SK-N-SH treated with all-trans-retinoic acid at 6 μM for 48 hours (cell line): Measurements from ENCODE around the gene CSNK1D.

Experiments used
- ATAC-seq: fragments of 200-7000 bp; cut with Tn5 transposase; 3 replicates; pipeline ENCODE4 v1.9.1; 2020; ENCODE audit warnings: mild to moderate bottlenecking, moderate library complexity
- ARNTL ChIP-seq: fragments of 450-650 bp; formaldehyde crosslinking; IDR thresholded peaks from 2 replicates; pipeline ENCODE4 v1.5.0; 2020; ENCODE audit warnings: low read depth, mild to moderate bottlenecking, moderate library complexity, borderline replicate concordance
- BACH2 ChIP-seq: fragments of 250-450 bp; sonication (Bioruptor Pico); IDR thresholded peaks from 2 replicates; pipeline ENCODE4 v1.9.0; 2021; ENCODE audit warnings: mild to moderate bottlenecking, borderline replicate concordance
- CSDC2 ChIP-seq: fragments of 250-450 bp; sonication (Bioruptor Pico); IDR thresholded peaks from 2 replicates; pipeline ENCODE4 v1.5.0; 2020; ENCODE audit warnings: mild to moderate bottlenecking, moderate library complexity
- ESRRG ChIP-seq: fragments of 250-450 bp; sonication (Bioruptor Pico); IDR thresholded peaks from 2 replicates; pipeline ENCODE4 v1.6.1; 2021; ENCODE audit warnings: mild to moderate bottlenecking
- GLIS3 ChIP-seq: fragments of 250-450 bp; sonication (Bioruptor Pico); IDR thresholded peaks from 2 replicates; pipeline ENCODE4 v1.5.0; 2020; ENCODE audit warnings: mild to moderate bottlenecking, moderate library complexity
- ISL1 ChIP-seq: fragments of 250-450 bp; sonication (Bioruptor Pico); IDR thresholded peaks from 2 replicates; pipeline ENCODE4 v2.1.2; 2022; ENCODE audit warnings: mild to moderate bottlenecking, moderate library complexity
- OSR1 ChIP-seq: fragments of 250-450 bp; sonication (Bioruptor Pico); IDR thresholded peaks from 2 replicates; pipeline ENCODE4 v1.8.0; 2022; ENCODE audit warnings: moderate library complexity, mild to moderate bottlenecking, inconsistent platforms
- PATZ1 ChIP-seq: fragments of 250-450 bp; sonication (Bioruptor Pico); IDR thresholded peaks from 2 replicates; pipeline ENCODE4 v1.8.0; 2020; ENCODE audit warnings: mild to moderate bottlenecking, moderate library complexity, borderline replicate concordance
- PPARA ChIP-seq: fragments of 250-450 bp; sonication (Bioruptor Pico); IDR thresholded peaks from 2 replicates; pipeline ENCODE4 v1.5.0; 2020; ENCODE audit warnings: mild to moderate bottlenecking, borderline replicate concordance
- RARB ChIP-seq: fragments of 250-450 bp; sonication (Bioruptor Pico); IDR thresholded peaks from 2 replicates; pipeline ENCODE4 v1.8.0; 2021; ENCODE audit warnings: mild to moderate bottlenecking, moderate library complexity
- SNAI2 ChIP-seq: fragments of 250-450 bp; sonication (Bioruptor Pico); IDR thresholded peaks from 2 replicates; pipeline ENCODE4 v1.5.0; 2020; ENCODE audit warnings: mild to moderate bottlenecking, moderate library complexity
- TCF4 ChIP-seq: fragments of 250-450 bp; sonication (Bioruptor Pico); IDR thresholded peaks from 2 replicates; pipeline ENCODE4 v1.8.0; 2021; ENCODE audit warnings: mild to moderate bottlenecking, moderate library complexity, borderline replicate concordance
- TOX ChIP-seq: fragments of 250-450 bp; sonication (Bioruptor Pico); IDR thresholded peaks from 2 replicates; pipeline ENCODE4 v1.8.0; 2021; ENCODE audit warnings: mild to moderate bottlenecking, moderate library complexity, borderline replicate concordance
- ZFP3 ChIP-seq: fragments of 250-450 bp; sonication (Bioruptor Pico); IDR thresholded peaks from 2 replicates; pipeline ENCODE4 v1.5.0; 2020; ENCODE audit warnings: mild to moderate bottlenecking, moderate library complexity
- ZFP30 ChIP-seq: fragments of 450-650 bp; formaldehyde crosslinking; IDR thresholded peaks from 2 replicates; pipeline ENCODE4 v1.5.0; 2022; ENCODE audit warnings: mild to moderate bottlenecking, moderate library complexity
- ZNF565 ChIP-seq: fragments of 450-650 bp; formaldehyde crosslinking; conservative IDR thresholded peaks from 2 replicates; pipeline ENCODE4 v1.5.0; 2020; ENCODE audit warnings: low read depth, mild to moderate bottlenecking, moderate library complexity
- ZNF70 ChIP-seq: fragments of 450-650 bp; formaldehyde crosslinking; IDR thresholded peaks from 2 replicates; pipeline ENCODE4 v1.5.0; 2020; ENCODE audit warnings: mild to moderate bottlenecking, moderate library complexity
- ZNF8 ChIP-seq: fragments of 450-650 bp; formaldehyde crosslinking; IDR thresholded peaks from 2 replicates; pipeline ENCODE4 v1.5.0; 2020; ENCODE audit warnings: mild to moderate bottlenecking, moderate library complexity
- TF ChIP-seq, protein P1 (sequence below): fragments of 250-450 bp; sonication (Bioruptor Pico); IDR thresholded peaks from 2 replicates; pipeline ENCODE4 v1.8.0; 2021; ENCODE audit warnings: low read depth, mild to moderate bottlenecking, moderate library complexity, borderline replicate concordance
- TF ChIP-seq, protein P2 (sequence below): fragments of 250-450 bp; sonication (Bioruptor Pico); IDR thresholded peaks from 2 replicates; pipeline ENCODE4 v1.5.0; 2020; ENCODE audit warnings: mild to moderate bottlenecking, moderate library complexity
- TF ChIP-seq, protein P3 (sequence below): fragments of 250-450 bp; sonication (Bioruptor Pico); IDR thresholded peaks from 2 replicates; pipeline ENCODE4 v1.5.1; 2021; ENCODE audit warnings: mild to moderate bottlenecking, moderate library complexity

The CSNK1D gene

DNA sequence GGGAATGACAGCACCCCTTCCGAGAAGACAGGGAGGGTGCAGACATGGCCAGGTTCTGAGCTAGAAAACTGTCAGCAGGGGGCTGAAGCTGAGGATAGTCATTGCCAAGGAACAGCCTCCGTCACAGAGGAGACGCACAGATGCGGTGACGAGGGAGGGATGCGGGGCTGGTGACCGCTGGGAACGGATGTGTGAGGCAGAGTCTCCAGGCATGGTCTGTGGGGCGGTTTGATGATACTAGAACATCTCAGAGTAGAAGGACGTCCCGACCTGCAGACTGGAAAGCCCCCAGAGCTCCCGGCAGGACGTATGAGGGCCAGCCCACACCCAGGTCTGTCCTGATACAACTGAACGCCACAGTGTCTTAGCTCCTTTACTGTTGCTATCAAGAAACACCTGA is 1.8 kb upstream of the CSNK1D start:
- ATAC-seq = no peak
- no peak for TF ChIP-seq ZFP30 (CRISPR knock-in tag)
- TF ChIP-seq TCF4 (CRISPR knock-in tag) = no peak
- TF ChIP-seq GLIS3 (CRISPR knock-in tag) = no peak
- TF ChIP-seq BACH2 = no peak

DNA sequence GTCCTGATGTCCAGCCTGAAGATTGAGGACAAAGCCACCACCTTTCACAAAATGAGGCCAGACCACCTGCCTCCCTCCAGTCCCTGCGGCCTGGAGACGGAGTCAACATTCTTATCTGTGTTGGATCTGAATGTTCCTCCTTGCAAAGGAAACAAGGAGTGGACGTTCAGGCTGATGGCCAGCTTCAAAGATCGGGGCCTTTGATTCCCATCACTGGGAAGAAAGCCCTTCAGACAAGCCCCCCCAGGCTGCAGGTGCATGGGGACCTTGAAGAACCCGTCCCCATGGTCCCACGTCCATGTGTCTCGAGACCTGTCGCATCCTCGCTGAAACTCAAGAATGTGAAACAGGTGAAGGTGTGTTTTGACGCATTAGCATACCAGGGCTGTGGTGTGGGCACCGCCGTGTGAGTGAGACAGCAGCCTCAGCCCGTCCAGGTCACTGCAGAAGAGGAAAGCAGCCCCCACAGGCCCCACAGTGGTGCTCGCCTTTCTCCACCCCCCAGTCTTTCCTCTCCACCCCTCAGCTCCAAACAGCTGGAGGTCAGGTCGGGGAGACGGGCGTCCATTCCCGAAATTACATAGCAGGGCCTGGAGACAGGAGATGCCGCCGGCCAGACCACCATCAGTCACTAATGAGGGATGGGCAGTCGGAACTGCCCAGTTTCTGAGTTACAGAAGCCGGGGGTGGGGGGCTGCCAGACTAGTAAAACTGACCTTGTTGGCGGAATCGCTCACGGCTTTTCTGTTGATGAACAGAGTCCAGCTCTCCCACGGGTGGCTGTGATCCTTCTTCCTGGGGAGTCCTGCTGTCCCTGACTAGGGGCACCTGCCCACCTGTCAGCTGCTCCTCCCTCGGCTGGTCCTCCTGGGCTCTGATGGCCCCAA is 877 bp upstream of the CSNK1D start:
- no peak for ATAC-seq
- TF ChIP-seq SNAI2 (CRISPR knock-in tag) = no peak
- TF ChIP-seq, protein P1, sequence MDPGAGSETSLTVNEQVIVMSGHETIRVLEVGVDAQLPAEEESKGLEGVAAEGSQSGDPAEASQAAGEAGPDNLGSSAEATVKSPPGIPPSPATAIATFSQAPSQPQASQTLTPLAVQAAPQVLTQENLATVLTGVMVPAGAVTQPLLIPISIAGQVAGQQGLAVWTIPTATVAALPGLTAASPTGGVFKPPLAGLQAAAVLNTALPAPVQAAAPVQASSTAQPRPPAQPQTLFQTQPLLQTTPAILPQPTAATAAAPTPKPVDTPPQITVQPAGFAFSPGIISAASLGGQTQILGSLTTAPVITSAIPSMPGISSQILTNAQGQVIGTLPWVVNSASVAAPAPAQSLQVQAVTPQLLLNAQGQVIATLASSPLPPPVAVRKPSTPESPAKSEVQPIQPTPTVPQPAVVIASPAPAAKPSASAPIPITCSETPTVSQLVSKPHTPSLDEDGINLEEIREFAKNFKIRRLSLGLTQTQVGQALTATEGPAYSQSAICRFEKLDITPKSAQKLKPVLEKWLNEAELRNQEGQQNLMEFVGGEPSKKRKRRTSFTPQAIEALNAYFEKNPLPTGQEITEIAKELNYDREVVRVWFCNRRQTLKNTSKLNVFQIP (CRISPR knock-in tag) = no peak
- TF ChIP-seq TOX = no peak
- TF ChIP-seq PPARA (CRISPR knock-in tag) = no peak
- TF ChIP-seq GLIS3 (CRISPR knock-in tag) = no peak
- TF ChIP-seq ZNF565 (CRISPR knock-in tag) = no peak
- TF ChIP-seq CSDC2 (CRISPR knock-in tag) = no peak
- no peak for TF ChIP-seq PATZ1
- TF ChIP-seq ARNTL (CRISPR knock-in tag) = no peak
- TF ChIP-seq TCF4 (CRISPR knock-in tag) = no peak
- TF ChIP-seq, protein P2, sequence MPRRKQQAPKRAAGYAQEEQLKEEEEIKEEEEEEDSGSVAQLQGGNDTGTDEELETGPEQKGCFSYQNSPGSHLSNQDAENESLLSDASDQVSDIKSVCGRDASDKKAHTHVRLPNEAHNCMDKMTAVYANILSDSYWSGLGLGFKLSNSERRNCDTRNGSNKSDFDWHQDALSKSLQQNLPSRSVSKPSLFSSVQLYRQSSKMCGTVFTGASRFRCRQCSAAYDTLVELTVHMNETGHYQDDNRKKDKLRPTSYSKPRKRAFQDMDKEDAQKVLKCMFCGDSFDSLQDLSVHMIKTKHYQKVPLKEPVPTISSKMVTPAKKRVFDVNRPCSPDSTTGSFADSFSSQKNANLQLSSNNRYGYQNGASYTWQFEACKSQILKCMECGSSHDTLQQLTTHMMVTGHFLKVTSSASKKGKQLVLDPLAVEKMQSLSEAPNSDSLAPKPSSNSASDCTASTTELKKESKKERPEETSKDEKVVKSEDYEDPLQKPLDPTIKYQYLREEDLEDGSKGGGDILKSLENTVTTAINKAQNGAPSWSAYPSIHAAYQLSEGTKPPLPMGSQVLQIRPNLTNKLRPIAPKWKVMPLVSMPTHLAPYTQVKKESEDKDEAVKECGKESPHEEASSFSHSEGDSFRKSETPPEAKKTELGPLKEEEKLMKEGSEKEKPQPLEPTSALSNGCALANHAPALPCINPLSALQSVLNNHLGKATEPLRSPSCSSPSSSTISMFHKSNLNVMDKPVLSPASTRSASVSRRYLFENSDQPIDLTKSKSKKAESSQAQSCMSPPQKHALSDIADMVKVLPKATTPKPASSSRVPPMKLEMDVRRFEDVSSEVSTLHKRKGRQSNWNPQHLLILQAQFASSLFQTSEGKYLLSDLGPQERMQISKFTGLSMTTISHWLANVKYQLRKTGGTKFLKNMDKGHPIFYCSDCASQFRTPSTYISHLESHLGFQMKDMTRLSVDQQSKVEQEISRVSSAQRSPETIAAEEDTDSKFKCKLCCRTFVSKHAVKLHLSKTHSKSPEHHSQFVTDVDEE = no peak
- TF ChIP-seq RARB (CRISPR knock-in tag) = no peak
- no peak for TF ChIP-seq ZFP30 (CRISPR knock-in tag)
- no peak for TF ChIP-seq ESRRG (CRISPR knock-in tag)
- no peak for TF ChIP-seq ZFP3 (CRISPR knock-in tag)
- no peak for TF ChIP-seq ZNF70
- no peak for TF ChIP-seq ZNF8 (CRISPR knock-in tag)
- TF ChIP-seq, protein P3, sequence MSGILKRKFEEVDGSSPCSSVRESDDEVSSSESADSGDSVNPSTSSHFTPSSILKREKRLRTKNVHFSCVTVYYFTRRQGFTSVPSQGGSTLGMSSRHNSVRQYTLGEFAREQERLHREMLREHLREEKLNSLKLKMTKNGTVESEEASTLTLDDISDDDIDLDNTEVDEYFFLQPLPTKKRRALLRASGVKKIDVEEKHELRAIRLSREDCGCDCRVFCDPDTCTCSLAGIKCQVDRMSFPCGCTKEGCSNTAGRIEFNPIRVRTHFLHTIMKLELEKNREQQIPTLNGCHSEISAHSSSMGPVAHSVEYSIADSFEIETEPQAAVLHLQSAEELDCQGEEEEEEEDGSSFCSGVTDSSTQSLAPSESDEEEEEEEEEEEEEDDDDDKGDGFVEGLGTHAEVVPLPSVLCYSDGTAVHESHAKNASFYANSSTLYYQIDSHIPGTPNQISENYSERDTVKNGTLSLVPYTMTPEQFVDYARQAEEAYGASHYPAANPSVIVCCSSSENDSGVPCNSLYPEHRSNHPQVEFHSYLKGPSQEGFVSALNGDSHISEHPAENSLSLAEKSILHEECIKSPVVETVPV = no peak

DNA sequence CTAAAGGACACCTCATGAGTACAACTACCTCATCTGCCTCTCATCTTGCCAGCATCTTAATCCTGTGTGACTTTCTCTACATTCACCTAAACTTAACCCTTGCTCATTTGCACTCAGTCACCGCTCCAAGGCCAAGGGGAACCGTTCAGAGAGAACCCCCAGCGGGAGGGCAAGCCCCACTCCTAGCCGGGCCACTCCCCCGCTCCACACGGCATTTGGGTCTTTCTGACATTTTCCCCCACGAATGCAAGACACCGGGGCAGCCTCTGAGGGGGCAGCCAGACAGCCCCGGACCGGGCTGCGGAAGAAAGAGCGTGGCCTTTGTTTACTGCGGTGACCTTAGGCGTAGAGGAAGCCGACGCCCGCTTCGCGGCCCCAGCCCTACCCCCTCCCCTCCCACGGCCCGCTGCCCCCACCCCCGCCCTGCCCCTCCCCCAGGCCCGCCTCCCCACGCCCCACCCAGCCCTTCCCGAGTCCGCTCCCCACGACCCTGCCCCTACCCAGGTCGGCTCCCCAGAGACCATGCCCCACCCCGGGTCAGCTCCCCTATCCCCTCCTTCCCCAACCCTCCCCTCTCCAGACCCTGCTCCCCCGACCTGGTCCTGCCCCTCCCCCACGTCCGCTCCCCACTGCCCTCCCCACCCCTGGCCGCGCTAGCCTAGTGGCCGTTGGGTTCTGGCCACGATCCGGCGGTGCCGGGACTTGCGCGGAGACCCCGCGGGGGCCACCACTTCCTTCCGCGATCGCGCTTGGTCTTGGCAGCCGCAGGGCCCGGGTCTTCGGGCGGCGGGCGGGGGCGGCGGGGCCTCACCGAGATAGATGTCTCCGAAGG is 789 bp downstream of the CSNK1D start:
- peak; percentile 4 for ATAC-seq
- TF ChIP-seq SNAI2 (CRISPR knock-in tag) (no peak), ARNTL (CRISPR knock-in tag) (no peak), TOX (no peak), RARB (CRISPR knock-in tag) (no peak), ZNF565 (CRISPR knock-in tag) (no peak), ZFP30 (CRISPR knock-in tag) (no peak), PATZ1 (0 out of 2 replicates have a peak, but pooled peaks have one; percentile 30), PPARA (CRISPR knock-in tag) (no peak), ZNF70 (no peak), ZFP3 (CRISPR knock-in tag) (no peak), GLIS3 (CRISPR knock-in tag) (no peak), OSR1 (CRISPR knock-in tag) (no peak), ZNF8 (CRISPR knock-in tag) (no peak), TCF4 (CRISPR knock-in tag) (no peak), ISL1 (CRISPR knock-in tag) (no peak)
- TF ChIP-seq, protein P2 = no peak
